ENCODE measurements around the gene GOLGA1. TPM values are rescaled to one million over a fixed set of nuclear protein-coding genes. Genes with fewer than 3 reads are reported as not detected.

The GOLGA1 gene
- total and polyA plus RNA-seq, 9 of the 15 experiments (the other 6 are each of a cell fraction or from before 2014, with no cell fraction given) = 2.9 to 15.9 (median 8.5) TPM

- TF ChIP-seq, protein P1, sequence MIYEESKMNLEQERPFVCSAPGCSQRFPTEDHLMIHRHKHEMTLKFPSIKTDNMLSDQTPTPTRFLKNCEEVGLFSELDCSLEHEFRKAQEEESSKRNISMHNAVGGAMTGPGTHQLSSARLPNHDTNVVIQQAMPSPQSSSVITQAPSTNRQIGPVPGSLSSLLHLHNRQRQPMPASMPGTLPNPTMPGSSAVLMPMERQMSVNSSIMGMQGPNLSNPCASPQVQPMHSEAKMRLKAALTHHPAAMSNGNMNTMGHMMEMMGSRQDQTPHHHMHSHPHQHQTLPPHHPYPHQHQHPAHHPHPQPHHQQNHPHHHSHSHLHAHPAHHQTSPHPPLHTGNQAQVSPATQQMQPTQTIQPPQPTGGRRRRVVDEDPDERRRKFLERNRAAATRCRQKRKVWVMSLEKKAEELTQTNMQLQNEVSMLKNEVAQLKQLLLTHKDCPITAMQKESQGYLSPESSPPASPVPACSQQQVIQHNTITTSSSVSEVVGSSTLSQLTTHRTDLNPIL (CRISPR knock-in tag; IDR thresholded peaks at IDR 0.05) = no peak
- peak; percentile 94 for TF ChIP-seq GTF2E2 (tag; IDR thresholded peaks at IDR 0.05)
- TF ChIP-seq, protein P2, sequence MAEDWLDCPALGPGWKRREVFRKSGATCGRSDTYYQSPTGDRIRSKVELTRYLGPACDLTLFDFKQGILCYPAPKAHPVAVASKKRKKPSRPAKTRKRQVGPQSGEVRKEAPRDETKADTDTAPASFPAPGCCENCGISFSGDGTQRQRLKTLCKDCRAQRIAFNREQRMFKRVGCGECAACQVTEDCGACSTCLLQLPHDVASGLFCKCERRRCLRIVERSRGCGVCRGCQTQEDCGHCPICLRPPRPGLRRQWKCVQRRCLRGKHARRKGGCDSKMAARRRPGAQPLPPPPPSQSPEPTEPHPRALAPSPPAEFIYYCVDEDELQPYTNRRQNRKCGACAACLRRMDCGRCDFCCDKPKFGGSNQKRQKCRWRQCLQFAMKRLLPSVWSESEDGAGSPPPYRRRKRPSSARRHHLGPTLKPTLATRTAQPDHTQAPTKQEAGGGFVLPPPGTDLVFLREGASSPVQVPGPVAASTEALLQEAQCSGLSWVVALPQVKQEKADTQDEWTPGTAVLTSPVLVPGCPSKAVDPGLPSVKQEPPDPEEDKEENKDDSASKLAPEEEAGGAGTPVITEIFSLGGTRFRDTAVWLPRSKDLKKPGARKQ (CRISPR knock-in tag; IDR thresholded peaks at IDR 0.05) = no peak
- TF ChIP-seq SMAD4 (CRISPR knock-in tag; conservative IDR thresholded peaks at IDR 0.05) = peak; percentile 81; the same call in 1 of the 2 replicates
- TF ChIP-seq SMARCA4 (IDR thresholded peaks at IDR 0.05) = no peak
- no peak for TF ChIP-seq ZNF445 (CRISPR knock-in tag; IDR thresholded peaks at IDR 0.05; ENCODE audit: low read depth)
- TF ChIP-seq E2F1 (CRISPR knock-in tag; IDR thresholded peaks at IDR 0.05) = no peak
- TF ChIP-seq, protein P3, sequence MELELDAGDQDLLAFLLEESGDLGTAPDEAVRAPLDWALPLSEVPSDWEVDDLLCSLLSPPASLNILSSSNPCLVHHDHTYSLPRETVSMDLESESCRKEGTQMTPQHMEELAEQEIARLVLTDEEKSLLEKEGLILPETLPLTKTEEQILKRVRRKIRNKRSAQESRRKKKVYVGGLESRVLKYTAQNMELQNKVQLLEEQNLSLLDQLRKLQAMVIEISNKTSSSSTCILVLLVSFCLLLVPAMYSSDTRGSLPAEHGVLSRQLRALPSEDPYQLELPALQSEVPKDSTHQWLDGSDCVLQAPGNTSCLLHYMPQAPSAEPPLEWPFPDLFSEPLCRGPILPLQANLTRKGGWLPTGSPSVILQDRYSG (tag; conservative IDR thresholded peaks at IDR 0.05; ENCODE audit: low read depth) = peak; percentile 60; the same call in 1 of the 2 replicates
- TF ChIP-seq ZBTB7A (IDR thresholded peaks at IDR 0.05; ENCODE audit: borderline replicate concordance, control insufficient read depth, low read depth, low read length) = no peak
- TF ChIP-seq ZNF134 (CRISPR knock-in tag; conservative IDR thresholded peaks at IDR 0.05) = no peak
- peak; percentile 86 for TF ChIP-seq ESRRA (IDR thresholded peaks at IDR 0.05; ENCODE audit: borderline replicate concordance, low read depth)
- no peak for TF ChIP-seq XRCC4 (IDR thresholded peaks at IDR 0.05; ENCODE audit: extremely low read depth, insufficient read depth, insufficient read length)
- TF ChIP-seq KDM5B (IDR thresholded peaks at IDR 0.05; ENCODE audit: insufficient replicate concordance, low read depth, low read length) = peak; percentile 77
- no peak for TF ChIP-seq ZNF280B (CRISPR knock-in tag; IDR thresholded peaks at IDR 0.05)
- TF ChIP-seq ZNF354B (CRISPR knock-in tag; IDR thresholded peaks at IDR 0.05) = no peak
- TF ChIP-seq, protein P4, sequence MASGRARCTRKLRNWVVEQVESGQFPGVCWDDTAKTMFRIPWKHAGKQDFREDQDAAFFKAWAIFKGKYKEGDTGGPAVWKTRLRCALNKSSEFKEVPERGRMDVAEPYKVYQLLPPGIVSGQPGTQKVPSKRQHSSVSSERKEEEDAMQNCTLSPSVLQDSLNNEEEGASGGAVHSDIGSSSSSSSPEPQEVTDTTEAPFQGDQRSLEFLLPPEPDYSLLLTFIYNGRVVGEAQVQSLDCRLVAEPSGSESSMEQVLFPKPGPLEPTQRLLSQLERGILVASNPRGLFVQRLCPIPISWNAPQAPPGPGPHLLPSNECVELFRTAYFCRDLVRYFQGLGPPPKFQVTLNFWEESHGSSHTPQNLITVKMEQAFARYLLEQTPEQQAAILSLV (tag; IDR thresholded peaks at IDR 0.05) = no peak
- TF ChIP-seq PHF8 (IDR thresholded peaks at IDR 0.05; ENCODE audit: borderline replicate concordance, low read length) = peak; percentile 96
- no peak for TF ChIP-seq WHSC1 (IDR thresholded peaks at IDR 0.05; ENCODE audit: low read length)
- TF ChIP-seq PURB (CRISPR knock-in tag; IDR thresholded peaks at IDR 0.05; ENCODE audit: low read depth) = no peak
These were observed at the start of gene GOLGA1 (continued) for GRCh38 chr9:124940894-124941678.
